Upper lobe of left lung (tissue), 6 donors: Measurements from ENCODE around the gene MRPL24. TPM values are rescaled to one million over a fixed set of nuclear protein-coding genes. Genes with fewer than 3 reads are reported as not detected.
A peak's percentile ranks its signal among the peaks of the same experiment; 100 is the strongest.

ENCODE experiments used
- ATAC-seq, 2 donors: fragments of 200-7000 bp; cut with Tn5 transposase; one replicate each; pipeline ENCODE4 v1.9.1; 2022; ENCODE audit warnings: mild to moderate bottlenecking in 2 of 2, moderate library complexity in 2 of 2; ENCODE audit not compliant: low FRiP score in 2 of 2
- DNase-seq, 2 donors: peaks; one replicate each; pipeline ENCODE4 v3.0.0-alpha.2; 2019 to 2020
- H3K27ac ChIP-seq, 4 donors: fragments of 200-600 bp; sonication (generic); one replicate each; pipeline ENCODE4 v1.5.1; 2016 to 2019
- H3K27me3 ChIP-seq, 4 donors: fragments of 200-600 bp; sonication (generic); one replicate each; pipeline ENCODE4 v1.5.1; 2017 to 2019
- H3K36me3 ChIP-seq, 4 donors: fragments of 200-600 bp; sonication (generic); one replicate each; pipeline ENCODE4 v1.5.1; 2016 to 2019
- H3K4me1 ChIP-seq, 4 donors: fragments of 200-600 bp; sonication (generic); one replicate each; pipeline ENCODE4 v1.5.1; 2018 to 2019
- H3K4me3 ChIP-seq, 4 donors: fragments of 200-600 bp; sonication (generic); one replicate each; pipeline ENCODE4 v1.5.1; 2017 to 2019; ENCODE audit warnings: mild to moderate bottlenecking in 2 of 4, moderate library complexity in 1 of 4
- H3K9me3 ChIP-seq, 4 donors: fragments of 200-600 bp; sonication (generic); one replicate each; pipeline ENCODE4 v1.5.1; 2018 to 2019
- EP300 ChIP-seq, 4 donors: sonication (generic); formaldehyde crosslinking; IDR thresholded peaks; one replicate each; pipeline ENCODE4 v1.5.1; 2017; ENCODE audit warnings: antibody characterized with exemption in 4 of 4, control low read depth in 2 of 4
- POLR2A ChIP-seq, 4 donors: fragments of 450-650 bp; IDR thresholded peaks; one replicate each; pipeline ENCODE4 v1.5.1; 2016 to 2017; ENCODE audit warnings: antibody characterized with exemption in 4 of 4, mild to moderate bottlenecking in 2 of 4
- POLR2AphosphoS5 ChIP-seq, 2 donors: sonication (generic); formaldehyde crosslinking; IDR thresholded peaks; one replicate each; pipeline ENCODE4 v1.5.1; 2017; ENCODE audit warnings: antibody characterized with exemption in 2 of 2
- WGBS, 2 donors: methylation state at CpG; one replicate each; pipeline ENCODE4 v1.1.5; 2017 to 2018; 5-methylcytosine and 5-hydroxymethylcytosine counted together
- total RNA-seq, 6 donors: library from RNA; depleted of rRNA in 4 of 6; stranded (reverse); fragments of >200 nt in 4 of 6; gene quantifications; one replicate each; pipeline versions ENCODE4 v1.1.0 to v1.2.1, GENCODE V29; 2016 to 2021
- TF ChIP-seq, protein P1 (sequence below), 6 experiments: fragments of 450-650 bp in 4 of 6; fragments of 200-600 bp in 2 of 6; sonication (generic) in 2 of 6; IDR thresholded peaks; one replicate each; pipeline ENCODE4 v1.5.1; 2016 to 2019; ENCODE audit warnings: antibody characterized with exemption in 6 of 6
- donor health status: DM: no; HTN: no; CAD: no; lungs with moderate emphysema.
- donor health status: DM: no; HTN: yes; CAD: no; lungs with severe emphysema.

MRPL24 gene
- total RNA-seq, 6 donors from 2014 or later = 19.6 to 52.5 (median 40.8) TPM

DNA sequence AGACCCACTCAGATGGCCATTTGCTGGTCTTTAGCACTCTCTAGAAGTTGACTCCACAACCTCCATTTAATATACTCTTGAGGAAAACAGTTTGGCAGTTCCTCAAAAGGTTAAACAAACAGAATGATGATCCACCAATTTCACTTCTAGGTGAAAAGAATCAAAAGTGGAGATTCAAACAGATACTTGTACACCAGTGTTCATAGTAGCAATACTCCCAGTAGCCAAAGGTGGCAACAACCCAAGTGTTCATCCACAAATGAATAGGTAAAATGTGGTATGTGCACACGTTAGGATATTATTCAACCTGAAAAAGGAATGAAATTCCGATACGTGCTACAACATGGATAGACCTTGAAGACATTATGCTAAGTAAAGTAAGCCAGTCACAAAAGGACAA, 32.7 kb upstream of the MRPL24 start:
- Histone ChIP-seq H3K27me3 (no peaks in the 10 kb centered on the region), H3K36me3 (peaks cover 0 to 26% (median 2%) of the 10 kb centered on the region in 4 donors), H3K4me1 (peaks cover 27 to 56% (median 42%) of the 10 kb centered on the region in 4 donors), H3K9me3 (no peaks in the 10 kb centered on the region), H3K27ac (no peak overlapping the region), H3K4me3 (no peak overlapping the region)
- DNase-seq (no peak), ATAC-seq (no peak)
- TF ChIP-seq POLR2A (IDR thresholded peaks at IDR 0.05) (no peak), POLR2AphosphoS5 (IDR thresholded peaks at IDR 0.05) (no peak), EP300 (IDR thresholded peaks at IDR 0.05) (no peak)
- TF ChIP-seq, protein P1, sequence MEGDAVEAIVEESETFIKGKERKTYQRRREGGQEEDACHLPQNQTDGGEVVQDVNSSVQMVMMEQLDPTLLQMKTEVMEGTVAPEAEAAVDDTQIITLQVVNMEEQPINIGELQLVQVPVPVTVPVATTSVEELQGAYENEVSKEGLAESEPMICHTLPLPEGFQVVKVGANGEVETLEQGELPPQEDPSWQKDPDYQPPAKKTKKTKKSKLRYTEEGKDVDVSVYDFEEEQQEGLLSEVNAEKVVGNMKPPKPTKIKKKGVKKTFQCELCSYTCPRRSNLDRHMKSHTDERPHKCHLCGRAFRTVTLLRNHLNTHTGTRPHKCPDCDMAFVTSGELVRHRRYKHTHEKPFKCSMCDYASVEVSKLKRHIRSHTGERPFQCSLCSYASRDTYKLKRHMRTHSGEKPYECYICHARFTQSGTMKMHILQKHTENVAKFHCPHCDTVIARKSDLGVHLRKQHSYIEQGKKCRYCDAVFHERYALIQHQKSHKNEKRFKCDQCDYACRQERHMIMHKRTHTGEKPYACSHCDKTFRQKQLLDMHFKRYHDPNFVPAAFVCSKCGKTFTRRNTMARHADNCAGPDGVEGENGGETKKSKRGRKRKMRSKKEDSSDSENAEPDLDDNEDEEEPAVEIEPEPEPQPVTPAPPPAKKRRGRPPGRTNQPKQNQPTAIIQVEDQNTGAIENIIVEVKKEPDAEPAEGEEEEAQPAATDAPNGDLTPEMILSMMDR (IDR thresholded peaks at IDR 0.05) = no peak
- WGBS, 2 donors = 91 to 97% methylated on average over 3 of the region's 3 CpGs

DNA sequence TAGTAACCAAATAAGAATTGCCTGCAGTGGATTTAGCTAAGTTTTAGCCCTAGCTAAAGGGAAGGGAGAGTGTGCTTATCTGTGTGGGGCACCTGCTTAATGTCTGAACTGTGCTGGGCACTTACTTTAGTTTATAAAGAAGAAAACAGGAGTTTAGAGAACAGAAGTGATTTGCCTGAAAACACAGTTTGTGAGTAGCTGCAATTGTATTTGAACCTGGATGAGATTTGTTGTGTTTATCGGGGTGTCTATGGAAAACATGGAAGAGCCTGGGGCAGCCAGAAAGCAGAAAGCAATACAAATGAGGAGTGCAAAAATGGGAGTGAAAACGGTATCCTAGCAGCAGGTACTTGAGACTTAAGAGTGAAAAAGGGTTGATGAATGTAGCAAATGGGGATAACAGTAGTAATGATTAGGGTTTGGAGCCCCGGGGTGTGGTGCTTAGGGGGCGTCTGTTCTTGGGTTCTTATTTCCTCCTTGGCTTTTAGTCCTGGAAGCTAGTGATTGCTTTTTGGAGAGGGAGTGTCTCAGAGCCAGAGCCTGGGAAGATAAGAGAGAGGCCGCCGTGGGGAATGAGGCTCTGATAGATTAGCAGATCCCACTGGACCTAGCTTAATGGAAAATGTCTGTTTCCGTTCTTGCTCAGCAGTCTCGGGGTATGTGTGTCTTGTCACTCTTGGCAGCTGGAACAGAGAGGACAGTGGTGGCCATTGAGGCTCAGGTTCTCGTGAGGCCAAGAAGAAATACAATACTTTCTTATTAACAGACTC, 32.0 kb upstream of the MRPL24 start:
- Histone ChIP-seq H3K4me1 (peaks cover 32 to 56% (median 45%) of the 10 kb centered on the region in 4 donors), H3K27ac (no peak overlapping the region), H3K36me3 (peaks cover 0 to 26% (median 2%) of the 10 kb centered on the region in 4 donors), H3K4me3 (no peak overlapping the region), H3K27me3 (no peaks in the 10 kb centered on the region), H3K9me3 (no peaks in the 10 kb centered on the region)
- TF ChIP-seq POLR2A (IDR thresholded peaks at IDR 0.05) (no peak), EP300 (IDR thresholded peaks at IDR 0.05) (no peak), POLR2AphosphoS5 (IDR thresholded peaks at IDR 0.05) (no peak)
- TF ChIP-seq, protein P1 (IDR thresholded peaks at IDR 0.05) = no peak
- ATAC-seq = peak in 1 of 2 donors; percentile 57
- 57 to 60% methylated on average over 9 of the region's 9 CpGs for WGBS, 2 donors
- no peak for DNase-seq

DNA sequence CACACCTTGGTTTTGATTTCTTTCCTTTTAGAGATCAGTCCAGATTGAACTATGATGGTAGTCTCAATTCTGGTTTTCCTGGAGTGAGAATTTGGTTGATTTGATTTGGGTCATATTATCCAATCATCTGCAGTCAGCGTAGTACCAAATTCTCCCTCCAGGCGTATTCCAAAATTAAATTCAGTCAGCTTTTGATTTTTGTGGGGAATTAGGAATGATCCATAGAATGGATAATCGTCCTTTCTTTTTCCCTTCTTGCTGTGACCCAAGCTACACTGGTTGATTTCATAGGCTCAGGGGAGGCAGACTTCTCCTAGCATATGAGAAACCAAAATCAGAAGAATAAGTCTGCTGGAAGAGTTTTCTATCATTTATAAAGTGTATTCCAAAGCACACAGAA, 31.3 kb upstream of the MRPL24 start:
- Histone ChIP-seq H3K27ac (no peak overlapping the region), H3K36me3 (peaks cover 0 to 26% (median 2%) of the 10 kb centered on the region in 4 donors), H3K4me3 (no peak overlapping the region), H3K9me3 (no peaks in the 10 kb centered on the region), H3K27me3 (no peaks in the 10 kb centered on the region), H3K4me1 (peaks cover 29 to 54% (median 41%) of the 10 kb centered on the region in 4 donors)
- TF ChIP-seq EP300 (IDR thresholded peaks at IDR 0.05) (no peak), POLR2A (IDR thresholded peaks at IDR 0.05) (no peak), POLR2AphosphoS5 (IDR thresholded peaks at IDR 0.05) (no peak)
- TF ChIP-seq, protein P1 (IDR thresholded peaks at IDR 0.05) = no peak
- ATAC-seq (no peak), DNase-seq (no peak)
- WGBS, 2 donors = 90 to 91% methylated on average over 3 of the region's 3 CpGs

DNA sequence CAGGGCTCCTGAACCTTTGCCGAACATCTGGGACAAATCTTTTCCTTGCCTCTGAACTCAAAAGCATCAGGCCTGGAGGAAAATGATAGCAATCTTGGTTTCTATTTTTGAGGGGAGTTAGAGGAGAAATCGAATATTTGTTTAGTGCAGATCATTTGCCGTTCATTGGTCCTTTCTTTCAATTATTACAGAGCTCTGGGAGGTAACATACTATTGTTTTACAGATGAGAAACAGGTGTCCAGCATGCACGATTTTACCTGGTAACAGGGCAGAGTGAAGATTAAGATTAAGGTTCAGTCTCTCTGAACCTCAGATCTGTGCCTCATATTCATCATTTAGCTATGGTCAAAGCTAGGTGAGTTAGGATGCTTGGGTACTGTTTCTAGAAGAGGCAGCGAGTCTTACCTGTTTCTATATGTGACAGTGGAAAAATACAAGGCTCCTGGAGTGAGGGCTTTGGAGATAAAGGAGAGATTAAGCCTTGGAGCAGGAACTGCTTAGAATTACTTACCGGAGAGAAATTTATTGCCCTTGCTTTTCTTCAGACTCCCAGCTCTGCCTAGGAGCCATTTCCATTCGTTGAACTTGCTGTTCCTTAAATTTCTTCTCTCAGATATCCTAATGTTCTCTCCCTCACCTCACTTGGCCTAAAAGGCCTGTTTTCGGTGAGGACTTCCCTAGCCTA, 27.9 kb upstream of the MRPL24 start:
- Histone ChIP-seq H3K27me3 (no peaks in the 10 kb centered on the region), H3K36me3 (peaks cover 0 to 26% (median 2%) of the 10 kb centered on the region in 4 donors), H3K9me3 (no peaks in the 10 kb centered on the region), H3K4me1 (peaks cover 36 to 62% (median 46%) of the 10 kb centered on the region in 4 donors), H3K27ac (peak overlapping the region in 2 of 4 donors; percentile 95), H3K4me3 (peak overlapping the region; percentile 83 to 93 (median 91))
- no peak for ATAC-seq
- TF ChIP-seq POLR2AphosphoS5 (IDR thresholded peaks at IDR 0.05) (no peak), EP300 (IDR thresholded peaks at IDR 0.05) (no peak), POLR2A (IDR thresholded peaks at IDR 0.05) (no peak)
- TF ChIP-seq, protein P1 (IDR thresholded peaks at IDR 0.05) = no peak
- WGBS, 2 donors = 28 to 35% methylated on average over 8 of the region's 8 CpGs
- no peak for DNase-seq
